Measurements from ENCODE around the gene AGBL2.
"Not testable (repeated sequence)": the region's sequence is repeated elsewhere in the genome, so short reads cannot be mapped to it uniquely, and the experiment has no call there.

The AGBL2 gene

GRCh38 chr11:47711816-47712215, 3.4 kb downstream of the AGBL2 start:
- Histone ChIP-seq H2AFZ (ENCODE audit: low read depth, low read length) (no peak overlapping the region), H3K4me3 (ENCODE audit: low read depth in 1 of 2, low read length in 2 of 2) (no peak overlapping the region), H3K9me3 (ENCODE audit: insufficient read depth, low read length, severe bottlenecking) (no peaks in the 10 kb centered on the region), H3K36me3 (ENCODE audit: insufficient read depth, low read length) (peaks cover 4% of the 10 kb centered on the region; the same call in 1 of the 2 replicates), H4K20me1 (ENCODE audit: insufficient read depth, low read length) (no peaks in the 10 kb centered on the region), H3K79me2 (ENCODE audit: insufficient read depth, low read length) (no peaks in the 10 kb centered on the region), H3K9ac (ENCODE audit: low read depth, low read length) (no peak overlapping the region), H3K27me3 (ENCODE audit: insufficient read depth, low read length, poor library complexity) (no peaks in the 10 kb centered on the region), H3K27ac (ENCODE audit: low read length) (no peak overlapping the region), H3K4me1 (ENCODE audit: insufficient read depth, low read length) (peaks cover 23% of the 10 kb centered on the region), H3K4me2 (ENCODE audit: insufficient read depth, low read length) (no peak overlapping the region)
- TF ChIP-seq EZH2 (IDR thresholded peaks at IDR 0.05; ENCODE audit: borderline replicate concordance, low read depth, low read length, severe bottlenecking): no peak
- TF ChIP-seq, protein P1, sequence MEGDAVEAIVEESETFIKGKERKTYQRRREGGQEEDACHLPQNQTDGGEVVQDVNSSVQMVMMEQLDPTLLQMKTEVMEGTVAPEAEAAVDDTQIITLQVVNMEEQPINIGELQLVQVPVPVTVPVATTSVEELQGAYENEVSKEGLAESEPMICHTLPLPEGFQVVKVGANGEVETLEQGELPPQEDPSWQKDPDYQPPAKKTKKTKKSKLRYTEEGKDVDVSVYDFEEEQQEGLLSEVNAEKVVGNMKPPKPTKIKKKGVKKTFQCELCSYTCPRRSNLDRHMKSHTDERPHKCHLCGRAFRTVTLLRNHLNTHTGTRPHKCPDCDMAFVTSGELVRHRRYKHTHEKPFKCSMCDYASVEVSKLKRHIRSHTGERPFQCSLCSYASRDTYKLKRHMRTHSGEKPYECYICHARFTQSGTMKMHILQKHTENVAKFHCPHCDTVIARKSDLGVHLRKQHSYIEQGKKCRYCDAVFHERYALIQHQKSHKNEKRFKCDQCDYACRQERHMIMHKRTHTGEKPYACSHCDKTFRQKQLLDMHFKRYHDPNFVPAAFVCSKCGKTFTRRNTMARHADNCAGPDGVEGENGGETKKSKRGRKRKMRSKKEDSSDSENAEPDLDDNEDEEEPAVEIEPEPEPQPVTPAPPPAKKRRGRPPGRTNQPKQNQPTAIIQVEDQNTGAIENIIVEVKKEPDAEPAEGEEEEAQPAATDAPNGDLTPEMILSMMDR (IDR thresholded peaks at IDR 0.05; ENCODE audit: borderline replicate concordance, extremely low read depth, low read length, poor library complexity, severe bottlenecking): no peak
- DNase-seq: no peak
- ATAC-seq (ENCODE audit: insufficient read depth, low read depth): no peak

- DNase-seq: no peak
- no peak for ATAC-seq (ENCODE audit: insufficient read depth, low read depth)
- Histone ChIP-seq H3K27ac (ENCODE audit: low read length) (no peak overlapping the region), H3K36me3 (ENCODE audit: insufficient read depth, low read length) (no peaks in the 10 kb centered on the region), H3K4me2 (ENCODE audit: insufficient read depth, low read length) (no peak overlapping the region), H3K4me1 (ENCODE audit: insufficient read depth, low read length) (peaks cover 22% of the 10 kb centered on the region), H3K4me3 (ENCODE audit: low read depth in 1 of 2, low read length in 2 of 2) (no peak overlapping the region), H3K9me3 (ENCODE audit: insufficient read depth, low read length, severe bottlenecking) (no peaks in the 10 kb centered on the region), H4K20me1 (ENCODE audit: insufficient read depth, low read length) (no peaks in the 10 kb centered on the region), H3K79me2 (ENCODE audit: insufficient read depth, low read length) (no peaks in the 10 kb centered on the region), H3K27me3 (ENCODE audit: insufficient read depth, low read length, poor library complexity) (no peaks in the 10 kb centered on the region), H2AFZ (ENCODE audit: low read depth, low read length) (no peak overlapping the region), H3K9ac (ENCODE audit: low read depth, low read length) (no peak overlapping the region)
- no peak for TF ChIP-seq EZH2 (IDR thresholded peaks at IDR 0.05; ENCODE audit: borderline replicate concordance, low read depth, low read length, severe bottlenecking)
- TF ChIP-seq, protein P1 (IDR thresholded peaks at IDR 0.05; ENCODE audit: borderline replicate concordance, extremely low read depth, low read length, poor library complexity, severe bottlenecking): no peak
Observed at GRCh38 chr11:47711225-47711624, 3.9 kb downstream of the AGBL2 start.

DNA sequence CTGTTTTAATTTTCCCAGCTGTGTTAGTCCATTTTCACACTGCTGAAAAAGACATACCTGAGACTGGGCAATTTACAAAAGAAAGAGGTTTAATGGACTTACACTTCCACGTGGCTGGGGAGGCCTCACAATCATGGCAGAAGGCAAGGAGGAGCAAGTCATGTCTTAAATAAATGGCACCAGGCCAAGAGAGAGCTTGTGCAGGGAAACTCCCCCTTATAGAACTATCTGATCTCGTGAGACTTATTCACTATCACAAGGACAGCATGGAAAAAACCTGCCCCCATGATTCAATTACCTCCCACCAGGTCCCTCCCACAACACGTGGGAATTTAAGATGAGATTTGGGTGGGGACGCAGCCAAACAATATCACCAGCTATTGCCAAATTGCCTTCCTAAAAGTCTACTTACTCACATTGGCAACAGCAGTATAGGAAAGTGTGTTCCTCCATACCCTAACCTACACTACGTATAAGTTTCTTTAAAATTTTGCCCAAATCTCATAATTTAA, 7.8 kb downstream of the AGBL2 start:
- DNase-seq; H3K9me3 ChIP-seq (ENCODE audit: insufficient read depth, low read length, severe bottlenecking); H4K20me1 ChIP-seq (ENCODE audit: insufficient read depth, low read length); ATAC-seq (ENCODE audit: insufficient read depth, low read depth); H3K4me2 ChIP-seq (ENCODE audit: insufficient read depth, low read length); H3K36me3 ChIP-seq (ENCODE audit: insufficient read depth, low read length); H3K79me2 ChIP-seq (ENCODE audit: insufficient read depth, low read length); H3K4me1 ChIP-seq (ENCODE audit: insufficient read depth, low read length); H3K27me3 ChIP-seq (ENCODE audit: insufficient read depth, low read length, poor library complexity); H3K9ac ChIP-seq (ENCODE audit: low read depth, low read length); H3K27ac ChIP-seq (ENCODE audit: low read length); H2AFZ ChIP-seq (ENCODE audit: low read depth, low read length); H3K4me3 ChIP-seq (ENCODE audit: low read depth in 1 of 2, low read length in 2 of 2): not testable (repeated sequence)

DNA sequence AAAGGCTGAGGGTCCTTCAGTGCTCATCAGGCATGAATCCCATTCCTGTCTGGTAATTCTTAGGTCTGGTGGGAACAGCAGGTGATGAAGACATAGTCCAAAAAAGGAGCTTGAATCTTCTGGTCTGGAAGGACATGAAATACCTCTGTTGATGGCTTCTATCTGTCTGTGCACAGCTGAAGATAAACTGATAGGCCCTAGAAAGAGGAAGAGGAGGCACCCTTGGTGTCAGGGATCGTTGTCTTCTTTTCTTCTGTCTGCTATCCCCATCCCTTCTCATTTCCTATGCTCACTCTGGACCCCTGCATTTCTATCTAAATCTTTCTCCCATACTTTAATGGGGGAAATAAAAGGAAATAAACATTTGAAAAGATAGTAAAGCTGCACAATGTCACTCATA, 9.4 kb downstream of the AGBL2 start:
- H2AFZ ChIP-seq (ENCODE audit: low read depth, low read length): no peak overlapping the region
- TF ChIP-seq, protein P1 (IDR thresholded peaks at IDR 0.05; ENCODE audit: borderline replicate concordance, extremely low read depth, low read length, poor library complexity, severe bottlenecking): no peak
- TF ChIP-seq EZH2 (IDR thresholded peaks at IDR 0.05; ENCODE audit: borderline replicate concordance, low read depth, low read length, severe bottlenecking): no peak

More for the DNA sequence above, 9.4 kb downstream of the AGBL2 start:
- no peak overlapping the region for H3K9ac ChIP-seq (ENCODE audit: low read depth, low read length)
- no peaks in the 10 kb centered on the region for H3K9me3 ChIP-seq (ENCODE audit: insufficient read depth, low read length, severe bottlenecking)
- H3K4me3 ChIP-seq (ENCODE audit: low read depth in 1 of 2, low read length in 2 of 2): no peak overlapping the region
- H3K4me1 ChIP-seq (ENCODE audit: insufficient read depth, low read length): no peaks in the 10 kb centered on the region
- ATAC-seq (ENCODE audit: insufficient read depth, low read depth) (no peak), DNase-seq (no peak)
- no peaks in the 10 kb centered on the region for H4K20me1 ChIP-seq (ENCODE audit: insufficient read depth, low read length)
- H3K27ac ChIP-seq (ENCODE audit: low read length): no peak overlapping the region
- no peak overlapping the region for H3K4me2 ChIP-seq (ENCODE audit: insufficient read depth, low read length)
- H3K36me3 ChIP-seq (ENCODE audit: insufficient read depth, low read length): no peaks in the 10 kb centered on the region
- no peaks in the 10 kb centered on the region for H3K79me2 ChIP-seq (ENCODE audit: insufficient read depth, low read length)
- no peaks in the 10 kb centered on the region for H3K27me3 ChIP-seq (ENCODE audit: insufficient read depth, low read length, poor library complexity)
